ENCODE results near the gene HYDIN. TPM values are rescaled to one million over a fixed set of nuclear protein-coding genes. Genes with fewer than 3 reads are reported as not detected.
"Not testable (repeated sequence)": the region's sequence is repeated elsewhere in the genome, so short reads cannot be mapped to it uniquely, and the experiment has no call there.

The HYDIN gene
- polyA plus RNA-seq, 2 donors = 0.02 to 0.20 TPM

DNA sequence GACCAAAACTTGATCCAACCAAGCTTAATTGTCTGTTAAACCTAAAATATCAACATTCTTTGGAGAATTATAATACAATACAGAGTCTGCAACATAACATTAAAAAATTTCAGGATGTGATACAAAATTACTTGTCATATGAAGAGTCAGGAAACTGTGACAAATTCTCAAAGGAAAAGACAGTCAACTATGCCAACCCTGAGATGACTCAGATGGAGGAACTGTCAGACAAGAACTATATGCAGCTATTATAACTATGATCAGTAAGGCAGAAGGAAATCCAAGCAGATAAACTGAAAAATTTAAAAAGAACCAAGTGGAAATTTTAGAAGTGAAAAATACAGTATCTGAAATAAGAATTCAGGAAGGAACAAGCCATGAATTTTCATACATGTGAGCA is 299.8 kb downstream of the HYDIN start:
- H3K27me3 ChIP-seq (ENCODE audit: control insufficient read depth in 1 of 2, insufficient read depth in 2 of 2, low read length in 2 of 2); H3K4me3 ChIP-seq (ENCODE audit: low read depth in 1 of 2, low read length in 2 of 2); H3K27ac ChIP-seq (ENCODE audit: low read depth in 2 of 2, low read length in 1 of 2); H3K4me1 ChIP-seq (ENCODE audit: control insufficient read depth in 2 of 2, insufficient read depth in 2 of 2, low read length in 1 of 2); H3K9me3 ChIP-seq (ENCODE audit: control insufficient read depth in 2 of 2, insufficient read depth in 1 of 2, low read depth in 1 of 2, low read length in 1 of 2); H3K36me3 ChIP-seq (ENCODE audit: control insufficient read depth in 2 of 2, insufficient read depth in 2 of 2, low read length in 1 of 2): not testable (repeated sequence)

DNA sequence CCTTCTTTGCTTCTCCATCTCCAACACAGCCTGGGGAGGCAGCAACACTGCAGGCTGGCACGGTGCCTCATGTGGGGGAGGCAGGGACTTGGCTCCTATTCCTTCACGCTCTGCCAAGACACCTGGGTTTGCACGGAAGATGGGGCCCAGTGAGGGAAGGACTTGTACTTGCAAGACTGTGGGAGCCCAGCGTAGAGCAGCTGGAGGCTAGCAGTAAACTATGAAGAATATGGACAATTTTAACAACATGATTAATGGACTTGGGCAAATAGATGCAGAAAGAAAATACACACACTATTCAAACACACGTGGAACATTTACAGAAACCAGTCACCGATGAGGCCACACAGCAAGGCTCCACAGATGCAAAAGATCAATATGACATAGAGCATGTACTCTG is 308.4 kb downstream of the HYDIN start:
- not testable (repeated sequence) for H3K4me1 ChIP-seq (ENCODE audit: control insufficient read depth in 2 of 2, insufficient read depth in 2 of 2, low read length in 1 of 2); H3K9me3 ChIP-seq (ENCODE audit: control insufficient read depth in 2 of 2, insufficient read depth in 1 of 2, low read depth in 1 of 2, low read length in 1 of 2); H3K36me3 ChIP-seq (ENCODE audit: control insufficient read depth in 2 of 2, insufficient read depth in 2 of 2, low read length in 1 of 2); H3K27me3 ChIP-seq (ENCODE audit: control insufficient read depth in 1 of 2, insufficient read depth in 2 of 2, low read length in 2 of 2); H3K4me3 ChIP-seq (ENCODE audit: low read depth in 1 of 2, low read length in 2 of 2); H3K27ac ChIP-seq (ENCODE audit: low read depth in 2 of 2, low read length in 1 of 2)
- 15 to 30% methylated on average over 5 to 6 of the region's 6 CpGs for WGBS, 2 donors

DNA sequence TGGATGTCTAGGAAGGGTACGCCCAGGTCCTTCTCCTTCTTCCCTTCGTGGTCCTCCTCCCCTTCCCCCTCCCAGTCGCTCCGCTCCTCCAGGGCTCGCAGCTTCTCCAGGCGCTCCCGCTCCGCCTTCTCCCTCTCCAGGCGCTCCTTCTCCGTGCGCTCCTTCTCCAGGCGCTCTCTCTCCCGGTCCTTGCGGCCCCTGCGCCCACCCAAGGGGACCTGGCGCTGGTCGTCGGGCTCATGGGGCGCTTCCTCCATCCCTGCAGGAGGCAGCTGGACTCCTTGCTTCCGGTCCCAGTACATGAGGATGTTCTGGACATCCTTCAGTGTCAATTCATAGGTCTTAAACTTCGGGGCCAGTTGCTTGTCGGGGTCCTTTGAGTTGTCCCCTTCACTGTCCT is 309.9 kb downstream of the HYDIN start:
- not testable (repeated sequence) for H3K4me3 ChIP-seq (ENCODE audit: low read depth in 1 of 2, low read length in 2 of 2); H3K27me3 ChIP-seq (ENCODE audit: control insufficient read depth in 1 of 2, insufficient read depth in 2 of 2, low read length in 2 of 2); H3K27ac ChIP-seq (ENCODE audit: low read depth in 2 of 2, low read length in 1 of 2); H3K9me3 ChIP-seq (ENCODE audit: control insufficient read depth in 2 of 2, insufficient read depth in 1 of 2, low read depth in 1 of 2, low read length in 1 of 2); H3K36me3 ChIP-seq (ENCODE audit: control insufficient read depth in 2 of 2, insufficient read depth in 2 of 2, low read length in 1 of 2); H3K4me1 ChIP-seq (ENCODE audit: control insufficient read depth in 2 of 2, insufficient read depth in 2 of 2, low read length in 1 of 2)
- WGBS, 2 donors = 92 to 95% methylated on average over 20 to 21 of the region's 22 CpGs

DNA sequence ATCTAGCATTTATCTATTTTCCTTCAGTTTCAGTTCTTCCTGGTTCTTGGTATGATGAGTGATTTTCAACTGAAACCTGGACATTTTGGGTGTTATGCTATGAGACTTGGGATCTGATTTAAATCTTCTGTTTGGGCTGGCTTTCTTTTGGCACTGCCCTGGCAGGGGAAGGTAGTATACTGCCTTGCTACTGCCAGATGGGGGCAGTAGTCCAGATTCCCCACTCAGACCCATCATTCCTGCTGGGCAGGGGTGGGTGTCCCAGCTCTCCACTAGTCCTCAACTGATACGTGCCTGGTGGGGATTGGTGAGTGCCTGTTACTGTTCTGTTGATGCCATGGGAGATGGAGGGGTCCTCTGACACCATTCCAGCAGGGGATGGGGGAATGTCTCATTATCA is 342.3 kb downstream of the HYDIN start:
- H3K27me3 ChIP-seq (ENCODE audit: control insufficient read depth in 1 of 2, insufficient read depth in 2 of 2, low read length in 2 of 2); H3K4me1 ChIP-seq (ENCODE audit: control insufficient read depth in 2 of 2, insufficient read depth in 2 of 2, low read length in 1 of 2); H3K9me3 ChIP-seq (ENCODE audit: control insufficient read depth in 2 of 2, insufficient read depth in 1 of 2, low read depth in 1 of 2, low read length in 1 of 2); H3K27ac ChIP-seq (ENCODE audit: low read depth in 2 of 2, low read length in 1 of 2); H3K4me3 ChIP-seq (ENCODE audit: low read depth in 1 of 2, low read length in 2 of 2); H3K36me3 ChIP-seq (ENCODE audit: control insufficient read depth in 2 of 2, insufficient read depth in 2 of 2, low read length in 1 of 2): not testable (repeated sequence)
- no CpG with 5 or more reads among the region's 1 CpG for WGBS, 2 donors

DNA sequence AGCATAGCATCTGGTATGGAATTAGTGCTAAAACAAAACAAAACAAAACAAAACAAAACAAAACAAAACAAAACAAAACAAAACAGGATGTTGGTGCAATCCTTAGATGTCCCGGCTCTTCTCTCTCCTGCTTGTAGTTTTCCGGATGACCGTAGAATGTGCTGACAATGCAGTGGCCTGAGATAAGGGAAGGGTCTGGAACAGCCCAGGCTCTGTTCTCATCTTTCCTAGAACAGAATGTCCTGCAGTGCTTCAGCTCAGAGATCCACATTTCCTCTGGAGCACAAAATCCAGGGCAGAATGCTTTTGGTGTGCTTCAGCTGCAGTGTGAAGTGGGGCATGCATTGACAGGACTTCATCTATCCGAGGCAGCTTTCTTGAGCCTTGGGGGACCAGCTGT is 345.9 kb downstream of the HYDIN start:
- H3K27me3 ChIP-seq (ENCODE audit: control insufficient read depth in 1 of 2, insufficient read depth in 2 of 2, low read length in 2 of 2); H3K36me3 ChIP-seq (ENCODE audit: control insufficient read depth in 2 of 2, insufficient read depth in 2 of 2, low read length in 1 of 2); H3K9me3 ChIP-seq (ENCODE audit: control insufficient read depth in 2 of 2, insufficient read depth in 1 of 2, low read depth in 1 of 2, low read length in 1 of 2); H3K4me1 ChIP-seq (ENCODE audit: control insufficient read depth in 2 of 2, insufficient read depth in 2 of 2, low read length in 1 of 2); H3K4me3 ChIP-seq (ENCODE audit: low read depth in 1 of 2, low read length in 2 of 2); H3K27ac ChIP-seq (ENCODE audit: low read depth in 2 of 2, low read length in 1 of 2): not testable (repeated sequence)
- WGBS, 2 donors = 79 to 90% methylated on average over 3 to 4 of the region's 4 CpGs

DNA sequence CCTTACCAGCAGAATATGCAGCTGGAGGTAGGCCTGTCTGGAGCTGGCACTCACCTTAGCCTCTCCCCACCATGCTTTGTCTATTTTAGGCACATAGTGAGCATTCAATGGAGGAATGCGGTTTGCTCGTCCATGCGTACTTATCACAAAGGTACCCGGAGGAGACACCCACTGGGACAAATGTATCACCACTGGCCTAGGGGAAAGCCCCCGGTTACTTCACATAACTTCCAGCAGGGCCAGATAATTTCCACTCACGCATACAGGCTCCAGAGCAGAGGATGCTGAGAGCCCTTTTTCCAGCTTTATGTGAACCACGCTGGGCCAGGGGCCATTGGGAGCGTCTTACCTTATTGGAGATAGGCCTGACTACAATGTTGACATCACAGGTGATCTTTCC is 348.2 kb downstream of the HYDIN start:
- H3K4me1 ChIP-seq (ENCODE audit: control insufficient read depth in 2 of 2, insufficient read depth in 2 of 2, low read length in 1 of 2); H3K9me3 ChIP-seq (ENCODE audit: control insufficient read depth in 2 of 2, insufficient read depth in 1 of 2, low read depth in 1 of 2, low read length in 1 of 2); H3K36me3 ChIP-seq (ENCODE audit: control insufficient read depth in 2 of 2, insufficient read depth in 2 of 2, low read length in 1 of 2); H3K27me3 ChIP-seq (ENCODE audit: control insufficient read depth in 1 of 2, insufficient read depth in 2 of 2, low read length in 2 of 2); H3K27ac ChIP-seq (ENCODE audit: low read depth in 2 of 2, low read length in 1 of 2); H3K4me3 ChIP-seq (ENCODE audit: low read depth in 1 of 2, low read length in 2 of 2): not testable (repeated sequence)
- WGBS, 2 donors = 86 to 87% methylated on average over 8 of the region's 8 CpGs

DNA sequence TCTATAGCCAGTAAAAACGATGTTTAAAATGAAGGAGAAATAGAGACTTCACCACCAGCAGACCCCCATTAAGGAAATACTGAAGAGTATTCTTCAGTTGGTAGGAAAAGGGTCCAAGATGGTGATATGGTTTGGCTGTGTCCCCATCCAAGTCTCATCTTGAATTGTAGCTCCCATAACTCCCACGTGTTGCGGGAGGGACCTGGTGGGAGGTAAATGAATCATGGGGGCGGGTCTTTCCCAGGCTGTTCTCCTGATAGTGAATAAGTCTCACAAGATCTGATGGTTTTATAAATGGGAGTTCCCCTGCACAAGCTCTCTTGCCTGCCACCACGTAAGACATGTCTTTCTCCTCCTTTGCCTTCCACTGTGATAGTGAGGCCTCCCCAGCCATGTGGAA is 352.6 kb downstream of the HYDIN start:
- not testable (repeated sequence) for H3K9me3 ChIP-seq (ENCODE audit: control insufficient read depth in 2 of 2, insufficient read depth in 1 of 2, low read depth in 1 of 2, low read length in 1 of 2); H3K27ac ChIP-seq (ENCODE audit: low read depth in 2 of 2, low read length in 1 of 2); H3K36me3 ChIP-seq (ENCODE audit: control insufficient read depth in 2 of 2, insufficient read depth in 2 of 2, low read length in 1 of 2); H3K4me3 ChIP-seq (ENCODE audit: low read depth in 1 of 2, low read length in 2 of 2); H3K4me1 ChIP-seq (ENCODE audit: control insufficient read depth in 2 of 2, insufficient read depth in 2 of 2, low read length in 1 of 2); H3K27me3 ChIP-seq (ENCODE audit: control insufficient read depth in 1 of 2, insufficient read depth in 2 of 2, low read length in 2 of 2)
- WGBS, 2 donors = 48 to 58% methylated on average over 4 of the region's 5 CpGs

DNA sequence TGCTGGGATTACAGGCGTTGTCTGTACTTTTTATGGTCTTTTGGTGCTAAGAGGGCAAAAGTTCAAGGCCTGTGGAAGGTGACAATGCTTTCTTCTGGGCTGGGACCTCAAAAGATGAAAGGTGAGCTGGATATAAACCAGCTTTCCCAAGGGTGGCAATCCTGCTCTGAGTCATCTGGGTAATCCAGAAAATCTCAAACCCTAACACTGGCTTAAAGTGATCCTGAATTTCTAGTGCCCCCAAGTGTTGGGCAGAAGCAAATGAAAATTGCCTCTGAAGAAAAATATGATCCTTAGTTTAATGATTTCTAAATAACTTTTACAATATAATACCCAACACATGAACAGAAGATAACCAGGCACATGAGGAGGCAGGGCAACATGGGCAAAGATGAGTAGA is 354.1 kb downstream of the HYDIN start:
- not testable (repeated sequence) for H3K4me3 ChIP-seq (ENCODE audit: low read depth in 1 of 2, low read length in 2 of 2); H3K27ac ChIP-seq (ENCODE audit: low read depth in 2 of 2, low read length in 1 of 2); H3K9me3 ChIP-seq (ENCODE audit: control insufficient read depth in 2 of 2, insufficient read depth in 1 of 2, low read depth in 1 of 2, low read length in 1 of 2); H3K36me3 ChIP-seq (ENCODE audit: control insufficient read depth in 2 of 2, insufficient read depth in 2 of 2, low read length in 1 of 2); H3K27me3 ChIP-seq (ENCODE audit: control insufficient read depth in 1 of 2, insufficient read depth in 2 of 2, low read length in 2 of 2); H3K4me1 ChIP-seq (ENCODE audit: control insufficient read depth in 2 of 2, insufficient read depth in 2 of 2, low read length in 1 of 2)
- no CpG with 5 or more reads among the region's 1 CpG for WGBS, 2 donors

DNA sequence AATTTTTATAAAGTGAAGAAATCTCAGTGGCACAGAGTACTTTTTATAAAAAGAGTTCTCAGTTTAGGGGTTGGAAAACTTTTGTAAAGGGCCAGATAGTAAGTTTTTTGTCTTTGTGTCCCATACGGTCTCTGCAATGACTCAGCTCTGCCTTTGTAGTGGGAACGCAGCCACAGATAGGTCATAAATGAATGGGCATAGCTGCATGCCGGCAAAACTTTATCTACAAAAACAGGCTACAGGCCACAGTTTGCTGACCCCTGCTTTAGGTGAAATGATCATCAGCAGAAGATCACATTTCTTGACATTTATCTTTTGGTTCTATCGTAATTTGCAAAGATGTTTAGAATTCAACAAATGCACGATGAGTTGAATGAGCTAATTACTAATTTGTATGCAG is 365.8 kb downstream of the HYDIN start:
- H3K4me1 ChIP-seq (ENCODE audit: control insufficient read depth in 2 of 2, insufficient read depth in 2 of 2, low read length in 1 of 2); H3K27me3 ChIP-seq (ENCODE audit: control insufficient read depth in 1 of 2, insufficient read depth in 2 of 2, low read length in 2 of 2); H3K36me3 ChIP-seq (ENCODE audit: control insufficient read depth in 2 of 2, insufficient read depth in 2 of 2, low read length in 1 of 2); H3K4me3 ChIP-seq (ENCODE audit: low read depth in 1 of 2, low read length in 2 of 2); H3K9me3 ChIP-seq (ENCODE audit: control insufficient read depth in 2 of 2, insufficient read depth in 1 of 2, low read depth in 1 of 2, low read length in 1 of 2); H3K27ac ChIP-seq (ENCODE audit: low read depth in 2 of 2, low read length in 1 of 2): not testable (repeated sequence)
- 53 to 62% methylated on average over 5 of the region's 5 CpGs for WGBS, 2 donors

DNA sequence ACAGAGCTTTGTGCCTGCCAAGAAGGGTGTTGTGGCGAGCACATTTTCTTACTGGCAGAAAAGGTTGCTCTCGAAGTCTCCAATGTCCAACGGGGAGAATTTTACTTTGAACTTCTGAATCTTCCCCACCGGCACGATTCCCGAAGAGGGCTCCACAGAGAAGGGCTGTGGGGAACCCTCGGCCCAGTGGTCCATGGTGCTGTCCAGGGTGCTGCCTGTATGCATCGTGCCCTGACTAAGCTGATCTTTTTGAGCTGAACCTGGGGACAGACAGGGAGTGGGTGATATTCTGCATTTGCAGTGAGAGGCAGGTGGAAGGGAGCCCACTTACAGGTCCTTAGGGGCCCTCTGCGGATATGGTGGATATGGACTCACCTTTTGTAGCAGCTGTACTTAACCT is 368.5 kb downstream of the HYDIN start:
- not testable (repeated sequence) for H3K4me3 ChIP-seq (ENCODE audit: low read depth in 1 of 2, low read length in 2 of 2); H3K27ac ChIP-seq (ENCODE audit: low read depth in 2 of 2, low read length in 1 of 2); H3K9me3 ChIP-seq (ENCODE audit: control insufficient read depth in 2 of 2, insufficient read depth in 1 of 2, low read depth in 1 of 2, low read length in 1 of 2); H3K36me3 ChIP-seq (ENCODE audit: control insufficient read depth in 2 of 2, insufficient read depth in 2 of 2, low read length in 1 of 2); H3K27me3 ChIP-seq (ENCODE audit: control insufficient read depth in 1 of 2, insufficient read depth in 2 of 2, low read length in 2 of 2); H3K4me1 ChIP-seq (ENCODE audit: control insufficient read depth in 2 of 2, insufficient read depth in 2 of 2, low read length in 1 of 2)
- WGBS, 2 donors = 48 to 53% methylated on average over 7 to 8 of the region's 9 CpGs

DNA sequence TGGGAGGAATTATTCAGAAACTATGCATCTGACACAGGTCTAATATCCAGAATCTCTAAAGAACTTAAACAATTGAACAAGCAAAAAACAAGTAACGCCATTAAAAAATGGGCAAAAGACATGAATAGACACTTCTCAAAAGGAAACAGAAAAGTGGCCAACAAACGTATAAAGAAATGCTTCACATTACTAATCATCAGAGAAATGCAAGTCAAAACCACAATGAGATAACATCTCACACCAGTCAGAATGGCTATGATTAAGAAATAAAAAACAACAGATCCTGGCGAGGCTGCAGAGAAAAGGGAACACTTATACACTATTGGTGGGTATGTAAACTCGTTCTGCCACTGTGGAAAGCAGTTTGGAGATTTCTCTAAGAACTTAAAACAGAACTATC is 379.2 kb downstream of the HYDIN start:
- not testable (repeated sequence) for H3K4me3 ChIP-seq (ENCODE audit: low read depth in 1 of 2, low read length in 2 of 2); H3K36me3 ChIP-seq (ENCODE audit: control insufficient read depth in 2 of 2, insufficient read depth in 2 of 2, low read length in 1 of 2); H3K27me3 ChIP-seq (ENCODE audit: control insufficient read depth in 1 of 2, insufficient read depth in 2 of 2, low read length in 2 of 2); H3K4me1 ChIP-seq (ENCODE audit: control insufficient read depth in 2 of 2, insufficient read depth in 2 of 2, low read length in 1 of 2); H3K27ac ChIP-seq (ENCODE audit: low read depth in 2 of 2, low read length in 1 of 2); H3K9me3 ChIP-seq (ENCODE audit: control insufficient read depth in 2 of 2, insufficient read depth in 1 of 2, low read depth in 1 of 2, low read length in 1 of 2)
- 53 to 56% methylated on average over 4 of the region's 4 CpGs for WGBS, 2 donors

Data from esophagus (tissue), 2 donors.